NCI-H187 (cell line): ENCODE results near the gene POLDIP3.
"Not testable (repeated sequence)": the region's sequence is repeated elsewhere in the genome, so short reads cannot be mapped to it uniquely, and the experiment has no call there.

ENCODE experiments used
- DNase-seq, 2 experiments: peaks; one replicate each; lab custom pipeline; 2025; lab: John Stamatoyannopoulos, UW

POLDIP3 gene

DNA sequence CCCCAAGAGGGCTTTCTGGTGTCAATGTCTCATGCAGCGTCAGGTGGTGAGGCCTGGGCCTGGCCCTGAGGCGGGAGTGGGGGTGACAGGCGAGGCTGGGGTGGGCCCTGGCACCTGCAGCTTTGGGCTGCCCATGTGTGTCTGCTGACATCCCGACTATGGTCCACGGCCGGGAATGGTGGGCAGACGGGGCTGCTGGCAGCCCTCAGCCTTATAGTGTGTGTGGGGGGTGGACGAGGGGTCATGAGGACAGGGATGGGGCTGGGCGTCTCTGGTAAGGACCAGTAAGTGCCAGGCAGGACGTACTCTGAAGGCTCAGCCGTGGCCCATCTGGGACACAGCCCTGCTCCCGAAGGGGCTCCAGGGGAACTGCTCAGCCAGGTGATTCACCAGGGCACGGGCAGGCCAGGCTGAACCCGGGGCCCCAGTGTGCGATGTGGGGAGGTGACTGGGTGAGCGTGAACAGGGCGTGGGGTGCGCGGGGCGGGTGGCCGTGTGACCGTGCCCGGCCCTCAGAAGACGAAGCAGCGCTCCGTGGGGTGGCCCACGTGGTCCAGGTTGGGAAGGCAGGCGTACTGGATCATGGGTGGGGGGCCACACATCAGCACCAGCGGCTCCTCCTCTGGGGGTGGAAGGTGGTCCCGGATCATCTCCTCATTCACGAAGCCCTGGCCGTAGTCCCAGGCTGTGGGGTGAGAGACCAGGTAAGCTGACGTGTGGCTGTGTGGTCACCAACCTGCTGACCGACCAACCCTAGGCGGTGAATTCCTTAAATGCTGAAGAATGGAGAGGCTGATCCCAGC lies 4.8 kb upstream of the POLDIP3 start:
- no peak for DNase-seq

DNA sequence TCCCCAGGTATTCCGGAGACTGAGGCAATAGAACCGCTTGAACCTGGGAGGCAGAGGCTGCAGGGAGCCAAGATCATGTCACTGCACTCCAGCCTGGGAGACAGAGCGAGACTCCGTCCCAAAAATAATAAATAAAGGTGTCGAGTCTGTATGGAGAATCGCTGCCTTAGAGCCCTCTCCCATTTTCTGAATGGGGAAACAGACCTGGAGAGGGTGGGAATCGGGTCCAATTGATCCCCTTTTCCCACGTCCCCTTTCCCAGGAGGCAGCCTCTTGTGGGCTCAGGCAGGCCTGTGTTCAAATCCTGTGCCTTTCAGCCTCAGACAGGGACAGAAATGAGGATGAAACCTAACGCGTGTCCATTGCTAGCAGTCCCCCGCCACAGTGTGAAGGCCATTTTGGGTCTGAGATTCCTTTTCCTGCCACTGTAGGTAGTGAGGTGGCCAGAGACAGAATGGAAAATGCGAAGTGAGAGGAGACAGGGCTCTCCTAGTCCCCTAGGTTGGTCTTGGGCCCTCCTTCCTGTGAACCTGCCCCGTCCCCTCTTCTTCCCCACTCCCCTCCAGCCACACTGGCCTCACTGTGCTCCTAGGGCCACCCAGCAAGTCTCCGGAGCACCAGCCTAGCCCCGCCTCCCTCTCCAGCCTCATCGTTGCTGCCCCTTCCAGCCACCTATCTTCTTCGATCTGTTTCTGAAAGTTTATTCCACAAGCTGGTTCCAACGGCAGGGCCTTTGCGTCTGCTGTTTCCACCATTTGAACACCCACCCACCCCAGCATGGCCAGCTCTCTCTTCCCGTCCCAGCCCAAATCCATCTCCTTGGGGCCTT lies 2.7 kb upstream of the POLDIP3 start:
- no peak for DNase-seq

DNA sequence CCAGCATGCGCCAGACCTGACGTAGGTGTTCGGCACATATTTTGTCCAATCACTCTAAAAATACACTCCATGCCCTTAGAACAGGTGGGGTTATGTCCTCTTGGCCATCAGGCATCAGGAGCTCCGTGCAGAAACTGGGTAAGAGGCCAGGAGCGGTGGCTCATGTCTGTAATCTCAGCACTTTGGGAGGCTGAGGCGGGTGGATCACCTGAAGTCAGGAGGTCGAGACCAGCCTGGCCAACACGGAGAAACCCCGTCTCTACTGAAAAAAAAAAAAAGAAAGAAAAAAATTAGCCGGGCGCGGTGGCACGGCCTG lies 1.1 kb upstream of the POLDIP3 start:
- not testable (repeated sequence) for DNase-seq

DNA sequence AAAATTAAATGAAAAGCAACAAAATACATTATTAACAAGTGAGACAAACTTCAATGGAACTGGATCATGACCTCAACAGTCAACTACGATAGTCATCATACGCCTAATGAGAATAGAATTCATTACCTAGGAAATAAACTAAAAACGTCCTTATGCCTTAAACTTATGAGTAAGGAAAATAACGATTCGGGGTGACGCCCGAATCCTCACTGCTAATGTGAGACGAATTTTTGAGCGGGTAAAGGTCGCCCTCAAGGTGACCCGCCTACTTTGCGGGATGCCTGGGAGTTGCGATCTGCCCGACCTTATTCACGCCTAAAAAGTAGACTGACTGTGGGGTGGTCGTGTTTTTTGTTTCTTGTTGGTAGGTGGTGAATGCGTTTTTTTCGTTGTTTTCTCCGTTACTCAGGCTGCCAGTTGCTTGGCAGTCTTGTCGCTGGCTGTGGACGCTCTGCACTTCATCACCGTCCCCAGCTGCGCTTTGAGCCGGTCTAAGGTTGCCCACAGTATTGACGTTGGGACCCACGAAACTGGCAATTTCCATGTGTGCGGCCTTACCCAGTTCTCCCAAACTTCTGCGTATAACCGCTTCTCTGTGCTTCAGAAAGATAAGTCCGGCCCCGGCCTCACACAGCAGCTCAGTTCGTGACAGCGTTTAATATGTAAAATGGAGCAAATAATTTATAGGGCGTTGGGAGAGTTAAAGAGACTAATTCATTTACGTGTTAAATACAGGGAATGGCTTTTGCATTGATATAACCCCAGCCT lies 593 bp upstream of the POLDIP3 start:
- DNase-seq = peak; percentile 25 to 52

DNA sequence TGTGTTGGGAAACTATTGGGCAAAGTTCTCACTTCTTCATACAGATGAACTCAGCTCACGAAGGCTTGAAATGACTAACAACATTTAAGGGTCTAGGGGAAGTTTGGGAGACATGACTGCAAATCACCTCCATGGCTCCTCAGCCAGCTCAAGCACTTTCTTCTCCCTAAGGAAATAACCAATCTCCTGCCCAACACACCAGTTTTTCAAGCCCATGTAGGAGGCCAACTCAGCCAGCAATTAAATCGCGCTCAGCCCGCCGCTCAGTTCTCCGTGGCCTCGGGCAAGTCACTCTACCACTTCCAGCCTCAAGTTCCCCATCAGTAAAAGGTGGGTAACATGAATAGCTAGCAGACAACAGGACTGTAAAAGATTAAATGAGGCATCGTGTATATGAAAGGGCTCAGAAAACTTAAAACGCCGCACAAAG lies 796 bp downstream of the POLDIP3 start:
- DNase-seq = no peak

DNA sequence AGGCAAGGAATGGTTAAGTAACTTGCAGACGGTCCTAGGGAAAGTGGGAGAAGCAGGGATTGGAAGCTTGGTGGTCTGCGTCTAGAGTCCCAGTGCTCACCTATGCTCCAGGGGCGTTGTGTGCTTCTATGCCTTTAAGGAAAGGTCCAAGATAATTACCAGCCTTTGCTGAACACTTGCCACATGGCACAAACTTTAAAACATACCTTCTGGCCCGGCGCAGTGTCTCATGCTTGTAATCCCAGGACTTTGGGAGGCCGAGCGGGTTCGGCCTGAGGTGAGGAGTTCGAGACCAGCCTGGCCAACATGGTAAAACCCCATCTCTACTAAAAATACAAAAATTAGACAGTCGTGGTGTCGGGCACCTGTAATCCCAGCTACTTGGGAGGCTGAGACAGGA lies 2.3 kb downstream of the POLDIP3 start:
- no peak for DNase-seq

DNA sequence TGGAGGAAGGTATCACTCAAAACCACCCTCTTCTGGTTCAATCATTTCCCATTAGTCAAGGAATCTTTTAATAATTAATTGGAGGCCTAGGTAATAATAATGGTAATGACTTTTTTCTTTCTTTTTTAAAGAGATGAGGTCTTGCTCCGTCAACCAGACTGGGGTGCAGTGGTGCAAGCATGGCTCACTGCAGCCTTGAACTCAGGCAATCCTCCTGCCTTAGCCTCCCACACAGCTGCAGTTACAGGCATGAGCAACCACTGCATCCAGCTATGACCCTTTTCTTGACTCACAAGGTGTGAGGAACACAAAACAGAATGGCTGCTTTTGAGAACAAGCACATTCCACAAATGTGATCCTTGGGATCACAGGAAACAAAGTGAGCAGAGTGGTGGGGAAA lies 3.6 kb downstream of the POLDIP3 start:
- no peak for DNase-seq

DNA sequence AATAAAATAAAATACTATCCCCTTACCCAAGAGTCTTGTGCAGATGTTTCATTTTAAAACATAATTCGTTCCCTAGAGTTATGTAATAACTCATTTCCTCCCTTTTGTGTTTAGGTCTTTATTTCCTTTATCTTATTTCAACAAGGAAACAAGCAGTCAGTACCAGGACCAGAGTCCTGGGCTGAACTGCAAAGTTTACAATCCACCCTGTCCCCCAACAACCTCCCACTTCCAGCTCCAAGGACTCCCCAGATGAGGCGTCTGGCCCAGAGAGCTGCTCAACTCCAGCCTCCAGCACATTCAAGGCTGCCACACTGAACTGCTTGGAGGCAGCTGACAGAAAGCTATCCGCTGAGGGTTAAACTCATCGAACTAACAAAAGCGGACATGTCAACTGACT lies 4.5 kb downstream of the POLDIP3 start:
- no peak for DNase-seq

DNA sequence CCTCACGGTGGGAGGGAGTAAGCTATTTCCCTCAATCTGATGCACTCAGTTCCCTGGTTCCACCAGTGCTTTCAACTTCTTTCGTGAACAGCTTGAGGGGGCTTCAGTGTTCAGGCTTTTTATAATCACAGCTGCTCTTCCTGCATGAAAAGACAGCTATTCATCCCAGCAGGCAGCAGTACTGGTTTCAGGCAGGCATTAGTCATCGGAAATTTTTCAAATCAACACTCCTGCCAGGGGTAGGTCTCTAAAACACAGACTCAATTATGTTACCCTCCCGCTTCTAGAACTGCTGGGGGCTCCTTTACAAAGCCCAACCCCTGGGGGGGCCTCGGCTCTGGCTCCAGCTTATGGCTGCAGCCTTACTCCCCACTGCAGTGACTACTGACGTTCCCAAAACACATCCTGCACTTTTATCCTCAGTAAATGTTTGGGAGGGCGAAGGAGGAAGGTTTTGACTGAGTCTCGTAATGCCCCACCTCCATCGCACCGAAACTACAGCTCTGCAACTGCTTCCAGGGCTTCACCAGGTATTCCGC lies 5.8 kb downstream of the POLDIP3 start:
- no peak for DNase-seq

DNA sequence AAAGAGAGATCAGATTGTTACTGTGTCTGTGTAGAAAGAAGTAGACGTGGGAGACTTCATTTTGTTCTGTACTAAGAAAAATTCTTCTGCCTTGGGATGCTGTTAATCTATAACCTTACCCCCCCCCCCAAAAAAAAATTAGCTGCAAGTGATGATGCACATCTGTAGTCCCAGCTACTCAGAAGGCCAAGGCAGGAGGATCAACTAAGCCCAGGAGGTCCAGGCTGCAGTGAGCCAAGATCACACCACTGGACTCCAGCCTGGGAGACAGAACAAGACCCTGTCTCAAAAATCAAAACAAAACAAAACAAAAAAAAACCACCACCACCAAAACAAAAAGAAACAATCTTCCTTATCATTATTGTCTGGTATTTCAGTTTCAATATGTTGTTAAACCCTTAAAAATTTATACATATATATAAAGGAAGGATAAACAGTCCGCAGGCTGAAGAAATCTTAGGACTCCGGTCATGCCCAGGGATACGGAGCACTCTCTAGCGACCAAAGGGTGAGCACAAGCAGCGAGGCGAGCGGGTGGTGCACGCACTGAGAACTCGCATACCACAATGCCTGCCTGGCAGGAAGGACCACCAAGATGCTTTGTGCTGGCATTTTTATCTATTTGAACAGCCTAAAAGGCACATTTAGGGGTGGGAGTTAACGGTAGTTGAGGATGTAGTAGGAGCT lies 6.4 kb downstream of the POLDIP3 start:
- no peak for DNase-seq

DNA sequence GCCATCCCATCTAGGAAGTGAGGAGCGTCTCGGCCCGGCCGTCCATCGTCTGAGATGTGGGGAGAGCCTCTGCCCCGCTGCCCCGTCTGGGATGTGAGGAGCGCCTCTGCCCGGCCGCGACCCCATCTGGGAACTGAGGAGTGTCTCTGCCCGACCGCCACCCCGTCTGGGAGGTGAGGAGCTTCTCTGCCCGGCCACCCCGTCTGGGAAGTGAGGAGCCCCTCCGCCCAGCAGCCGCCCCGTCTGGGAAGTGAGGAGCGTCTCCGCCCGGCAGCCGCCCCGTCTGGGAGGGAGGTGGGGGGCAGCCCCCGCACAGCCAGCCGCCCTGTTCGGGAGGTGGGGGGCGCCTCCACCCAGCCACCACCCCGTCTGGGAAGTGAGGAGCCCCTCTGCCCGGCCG lies 7.0 kb downstream of the POLDIP3 start:
- DNase-seq = not testable (repeated sequence)

DNA sequence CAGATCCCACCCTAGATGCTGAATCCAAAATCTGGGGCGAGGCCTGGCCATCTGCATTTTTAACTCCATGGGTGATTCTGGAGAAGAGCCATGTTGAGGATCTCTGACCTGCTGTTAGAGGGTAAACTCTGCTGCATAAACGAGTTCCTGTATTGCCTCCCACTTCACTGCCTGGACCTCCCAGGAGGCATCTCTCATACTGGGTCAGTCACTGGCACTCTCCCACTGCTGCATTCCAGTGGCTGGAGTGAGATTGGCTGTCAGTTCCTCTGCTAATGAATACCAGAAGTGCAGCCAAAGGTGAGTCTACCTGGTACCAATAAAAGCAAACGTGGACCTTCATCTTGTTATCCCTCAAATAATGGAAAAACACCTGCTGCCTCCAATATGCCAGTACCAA lies 10.3 kb downstream of the POLDIP3 start:
- no peak for DNase-seq

DNA sequence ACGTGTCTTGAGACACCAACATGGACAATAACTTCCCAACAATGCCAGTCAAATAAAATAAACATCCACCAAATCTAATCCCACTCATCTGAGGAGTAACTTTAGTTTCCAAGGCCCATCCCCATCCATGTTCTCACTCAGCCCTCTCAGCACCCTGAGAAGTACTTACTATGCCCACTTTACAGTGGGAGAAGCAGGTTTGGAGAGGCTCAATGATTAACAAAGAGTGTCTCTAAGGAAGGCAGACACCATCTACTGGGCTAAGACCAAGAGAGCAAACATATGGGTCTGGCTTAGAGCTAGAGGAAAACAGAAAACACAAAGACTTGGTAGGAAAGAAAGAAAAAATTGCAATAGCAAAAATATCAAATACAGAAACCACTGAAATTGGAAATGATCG lies 11.3 kb downstream of the POLDIP3 start:
- DNase-seq = no peak

DNA sequence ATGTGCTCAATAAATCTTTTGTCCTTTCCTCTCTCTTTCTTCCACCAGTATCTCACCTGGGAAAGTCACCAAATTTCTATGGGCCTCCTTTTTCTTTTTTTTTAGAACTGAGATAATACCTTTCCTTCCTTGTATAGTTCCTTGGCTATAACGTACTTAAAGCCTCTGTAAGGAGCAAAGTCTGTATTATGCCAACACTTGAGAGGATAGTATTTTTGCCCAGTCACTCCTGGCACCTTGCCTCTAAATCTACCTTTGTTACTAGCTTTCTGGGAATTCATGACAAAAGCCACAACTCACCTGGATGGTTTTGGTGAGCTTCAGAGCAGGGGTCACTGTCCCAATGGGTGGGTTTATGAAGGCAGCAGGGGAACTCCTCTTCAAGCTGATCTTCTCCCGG lies 12.2 kb downstream of the POLDIP3 start:
- no peak for DNase-seq

DNA sequence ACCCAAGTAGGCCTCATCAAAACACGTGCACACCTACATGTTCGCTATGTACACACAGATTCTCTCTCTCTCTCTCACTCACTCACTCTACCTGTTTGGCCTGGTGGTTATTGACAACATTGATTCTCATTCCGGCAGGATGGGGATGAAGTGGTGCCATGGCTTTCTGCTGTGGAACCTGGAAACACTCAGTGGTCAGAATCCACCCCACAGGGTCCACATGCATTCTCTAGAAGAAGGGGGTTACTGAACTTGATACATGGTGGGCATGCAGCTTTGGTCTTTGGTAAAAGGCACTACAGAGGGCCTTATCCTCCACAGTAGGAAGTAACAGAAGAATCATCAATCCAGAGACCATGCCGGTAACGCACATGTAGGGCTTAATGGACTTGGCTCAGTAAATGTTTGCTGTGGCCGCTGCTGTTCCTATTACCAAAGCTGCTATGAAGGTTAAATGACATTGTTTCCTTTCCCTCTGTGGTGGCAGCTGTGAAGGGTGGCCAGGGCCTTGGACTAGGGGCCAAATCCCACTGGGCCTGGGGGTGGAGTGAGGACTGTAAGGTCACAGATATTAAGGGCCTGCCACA lies 12.7 kb downstream of the POLDIP3 start:
- DNase-seq = no peak

DNA sequence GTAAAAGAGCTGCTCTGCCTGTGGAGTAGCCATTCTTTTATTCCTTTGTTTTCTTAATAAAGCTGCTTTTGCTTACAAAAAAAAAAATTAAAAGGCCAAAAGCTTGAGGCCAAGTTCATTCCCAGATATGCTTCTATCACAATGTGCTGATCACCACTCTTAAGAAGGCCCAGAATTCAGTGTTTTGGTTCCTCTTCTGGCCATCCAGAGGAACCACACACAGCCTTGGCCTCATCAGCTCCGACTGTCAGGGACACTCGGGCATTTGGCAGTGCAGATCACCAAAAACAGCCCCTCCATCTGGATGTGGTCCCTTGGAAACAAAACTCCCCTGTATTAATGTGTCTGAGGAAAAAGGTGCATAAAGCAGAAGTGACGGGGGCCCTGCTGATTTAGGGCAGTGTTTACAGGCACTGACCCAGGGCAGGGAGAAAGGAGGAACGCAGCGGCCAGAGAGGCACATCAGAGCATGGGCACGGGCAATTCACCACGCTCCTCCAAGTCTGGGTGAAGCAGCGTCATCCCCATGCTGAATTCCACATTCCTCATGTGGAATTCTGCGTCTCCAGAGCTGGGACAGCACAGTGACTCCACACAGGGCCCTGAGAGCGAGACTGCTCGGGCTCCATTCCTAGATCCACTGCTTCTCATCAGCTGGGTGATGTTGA lies 17.7 kb downstream of the POLDIP3 start:
- no peak for DNase-seq

DNA sequence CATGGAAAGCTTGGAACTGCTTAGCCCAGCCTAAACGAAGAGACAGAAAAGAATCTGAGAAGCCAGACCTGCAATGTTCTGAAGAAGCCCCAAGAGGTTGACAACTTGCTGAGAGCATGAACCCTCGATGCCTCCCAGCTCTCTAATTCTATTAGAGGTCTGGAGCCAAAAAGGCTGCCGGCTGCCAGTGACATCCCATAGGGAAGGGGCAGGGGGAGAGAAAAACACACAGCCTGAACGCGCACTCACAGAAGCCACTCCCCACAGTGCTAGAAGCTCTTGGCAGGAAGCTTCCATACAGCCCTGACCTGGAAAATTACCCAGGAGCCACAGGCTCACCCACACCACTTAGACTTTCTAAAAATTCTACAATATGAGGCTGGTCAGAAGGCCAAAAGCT lies 18.3 kb downstream of the POLDIP3 start:
- DNase-seq = no peak

DNA sequence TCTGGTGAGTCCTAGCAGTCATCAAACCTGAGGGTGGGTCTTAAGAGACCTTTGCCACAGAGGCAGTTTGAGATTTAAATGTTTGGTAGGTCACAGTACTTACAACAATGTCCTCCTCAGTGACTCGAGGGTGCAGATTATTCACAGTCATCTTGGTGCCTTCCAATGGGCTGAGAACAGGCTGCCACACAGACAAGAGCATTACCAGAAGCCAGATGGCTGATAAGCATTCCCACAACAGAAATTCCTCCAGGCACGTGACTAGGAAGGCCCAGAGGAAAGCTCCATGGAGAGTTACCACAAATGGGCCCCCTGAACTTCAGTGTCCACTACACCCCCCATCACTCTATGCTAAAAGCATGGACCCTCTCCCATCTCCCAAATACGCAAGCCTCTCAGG lies 19.2 kb downstream of the POLDIP3 start:
- no peak for DNase-seq

DNA sequence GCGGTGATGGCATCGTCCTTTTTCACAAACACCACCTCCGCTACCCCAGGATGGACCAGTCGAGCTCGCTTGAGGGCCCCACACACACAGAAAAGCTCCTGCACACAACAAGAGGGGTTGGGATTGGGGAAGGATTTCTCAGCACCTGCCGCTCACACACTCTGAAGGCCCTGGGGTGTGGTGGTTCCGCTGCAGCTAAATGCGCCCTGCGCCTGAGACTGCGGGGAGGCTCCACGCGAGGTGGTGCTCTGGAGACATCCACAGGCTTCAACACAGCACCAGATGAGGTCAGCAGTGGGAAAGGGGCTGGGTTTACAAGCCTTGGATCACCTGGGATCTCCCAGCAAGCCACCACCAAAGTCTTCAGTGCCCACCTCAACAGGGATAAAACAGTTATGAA lies 22.7 kb downstream of the POLDIP3 start:
- DNase-seq = no peak

DNA sequence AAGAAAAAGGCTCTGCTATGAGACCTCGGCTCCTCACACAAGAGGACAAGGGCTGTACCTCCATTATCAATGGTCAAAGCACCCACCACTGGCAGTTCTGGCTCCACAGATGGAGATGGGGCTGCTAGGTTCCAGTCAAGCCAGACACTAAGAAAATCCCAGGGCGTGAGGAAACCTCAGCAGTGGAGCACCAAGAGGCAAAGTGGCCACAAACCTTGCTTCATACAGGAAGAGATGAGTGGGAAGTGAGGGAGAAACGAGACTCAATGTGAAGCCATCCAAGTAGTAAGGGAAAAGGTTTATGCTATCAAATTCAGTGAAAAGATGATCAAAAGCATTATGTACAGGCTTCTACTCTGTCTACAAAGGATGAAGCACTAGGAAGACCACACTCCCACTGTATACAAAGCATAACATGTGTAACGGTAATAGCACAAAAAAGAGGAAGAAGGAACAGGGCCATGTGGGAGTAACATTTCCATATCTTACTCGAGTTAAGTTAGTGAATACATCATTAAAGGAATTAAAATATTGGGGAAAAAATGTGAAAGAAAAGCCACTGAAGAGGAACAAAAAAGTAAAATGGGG lies 27.0 kb downstream of the POLDIP3 start:
- DNase-seq = no peak

DNA sequence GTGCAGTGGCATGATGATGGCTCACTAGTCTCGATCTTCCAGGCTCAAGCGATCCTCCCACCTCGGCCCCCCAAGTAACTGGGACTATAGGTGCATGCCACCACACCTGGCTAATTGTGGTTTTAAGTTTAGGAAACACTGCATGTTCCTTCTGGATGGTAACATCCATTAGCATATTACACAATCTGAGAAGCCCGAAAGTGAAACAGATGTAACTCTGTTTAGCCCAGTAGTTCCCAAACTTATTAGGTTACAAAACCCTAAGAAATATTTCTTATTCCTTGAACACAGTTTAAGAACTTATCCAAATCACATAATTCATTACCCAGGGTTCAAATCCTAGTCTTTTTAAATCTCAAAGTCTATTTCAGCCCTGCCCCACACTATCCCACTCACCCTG lies 28.3 kb downstream of the POLDIP3 start:
- DNase-seq = no peak
